SK-N-SH (cell line): ENCODE data around the gene EBF3. TPM values are rescaled to one million over a fixed set of nuclear protein-coding genes. Genes with fewer than 3 reads are reported as not detected.

Source experiments
- CTCF ChIA-PET: fragments of 300-600, 350-600 bp; formaldehyde crosslinking; extraction: SDS; loops from one replicate; lab custom pipeline; 2021; lab: Yijun Ruan, JAX
- POLR2A ChIA-PET: fragments of 350-600 bp; sonication (Branson Sonifier 250); formaldehyde crosslinking; extraction: SDS; loops from one replicate; lab custom pipeline; 2020; ENCODE audit warnings: antibody characterized with exemption, inconsistent platforms; lab: Yijun Ruan, JAX
- DNase-seq: peaks from one replicate; pipeline ENCODE4 v3.0.0; 2012
- H2AFZ ChIP-seq: fragments of 200-600 bp; sonication (generic); 2 replicates; pipeline ENCODE4 v1.8.1; 2016; ENCODE audit warnings: antibody characterized with exemption, mild to moderate bottlenecking, low read depth
- H3F3A ChIP-seq: fragments of 200-600 bp; sonication (generic); replicated peaks from 2 replicates; pipeline ENCODE3; 2016; ENCODE audit warnings: antibody characterized with exemption, mild to moderate bottlenecking; ENCODE audit not compliant: insufficient read depth
- H3K27ac ChIP-seq, 2 experiments: fragments of 200-500 bp in 1 of 2; fragments of 200-600 bp in 1 of 2; sonication (Bioruptor generic) in 1 of 2; sonication (generic), shearing (Covaris generic) in 1 of 2; 2 replicates each; pipeline versions ENCODE4 v1.5.1 to v1.6.1; 2014 to 2016; ENCODE audit warnings: low read depth in 2 of 2, inconsistent platforms in 1 of 2, low read length in 1 of 2, mild to moderate bottlenecking in 1 of 2, mixed read lengths in 1 of 2
- H3K27me3 ChIP-seq: fragments of 200-600 bp; sonication (generic), shearing (Covaris generic); 2 replicates; pipeline ENCODE4 v1.6.1; 2016; ENCODE audit warnings: mixed run types; ENCODE audit not compliant: insufficient read depth
- H3K36me3 ChIP-seq, 2 experiments: fragments of 200-500 bp in 1 of 2; fragments of 200-600 bp in 1 of 2; sonication (Bioruptor generic) in 1 of 2; sonication (generic) in 1 of 2; replicated peaks in 1 of 2; 2 replicates each; pipeline versions ENCODE3 to v1.5.1; 2014 to 2016; ENCODE audit warnings: low read length in 1 of 2, mild to moderate bottlenecking in 1 of 2; ENCODE audit not compliant: insufficient read depth in 2 of 2, control insufficient read depth in 1 of 2
- H3K4me1 ChIP-seq, 2 experiments: fragments of 200-500 bp in 1 of 2; fragments of 200-600 bp in 1 of 2; sonication (Bioruptor generic) in 1 of 2; sonication (generic), shearing (Covaris generic) in 1 of 2; 2 replicates each; pipeline versions ENCODE4 v1.5.1 to v1.6.1; 2014 to 2016; ENCODE audit warnings: low read depth in 1 of 2, low read length in 1 of 2, mixed run types in 1 of 2; ENCODE audit not compliant: insufficient read depth in 2 of 2, control insufficient read depth in 1 of 2
- H3K4me2 ChIP-seq: fragments of 200-600 bp; sonication (generic), shearing (Covaris generic); 2 replicates; pipeline ENCODE4 v1.6.1; 2017; ENCODE audit warnings: mixed run types
- H3K4me3 ChIP-seq, 2 experiments: fragments of 200-500 bp in 1 of 2; fragments of 200-600 bp in 1 of 2; sonication (Bioruptor generic) in 1 of 2; sonication (generic), shearing (Covaris generic) in 1 of 2; 2 replicates each; pipeline versions ENCODE4 v1.5.1 to v1.8.1; 2014 to 2016; ENCODE audit warnings: low read depth in 2 of 2, inconsistent platforms in 1 of 2, low read length in 1 of 2, mild to moderate bottlenecking in 1 of 2, mixed read lengths in 1 of 2, moderate library complexity in 1 of 2
- H3K79me2 ChIP-seq: fragments of 200-600 bp; sonication (generic); 2 replicates; pipeline ENCODE4 v1.8.1; 2017; ENCODE audit warnings: mild to moderate bottlenecking; ENCODE audit not compliant: insufficient read depth
- H3K9ac ChIP-seq: fragments of 200-600 bp; sonication (generic); 2 replicates; pipeline ENCODE4 v1.6.1; 2017; ENCODE audit warnings: mixed run types
- H3K9me2 ChIP-seq: fragments of 200-600 bp; sonication (generic); 2 replicates; pipeline ENCODE4 v1.6.1; 2017; ENCODE audit warnings: mixed run types
- H3K9me3 ChIP-seq: fragments of 200-600 bp; sonication (generic); 2 replicates; pipeline ENCODE4 v1.6.1; 2017; ENCODE audit warnings: mixed run types, mild to moderate bottlenecking, moderate library complexity
- H4K20me1 ChIP-seq: fragments of 200-600 bp; sonication (generic); 2 replicates; pipeline ENCODE4 v1.6.1; 2017; ENCODE audit warnings: mild to moderate bottlenecking, mixed run types; ENCODE audit not compliant: insufficient read depth
- CHD2 ChIP-seq: fragments of 150-350 bp; IDR thresholded peaks from 2 replicates; pipeline ENCODE4 v1.6.1; 2018; ENCODE audit warnings: low read length; ENCODE audit not compliant: partially characterized antibody
- ELF1 ChIP-seq: IDR thresholded peaks from 2 replicates; pipeline ENCODE4 v1.4.0; 2012
- EP300 ChIP-seq, 2 experiments: IDR thresholded peaks; 2 replicates each; pipeline versions ENCODE4 v1.4.0 to v1.6.1; 2012; ENCODE audit warnings: borderline replicate concordance in 1 of 2, low read depth in 1 of 2, low read length in 1 of 2
- EZH2phosphoT487 ChIP-seq: fragments of 200-600 bp; sonication (generic); IDR thresholded peaks from 2 replicates; pipeline ENCODE4 v1.6.1; 2017; ENCODE audit warnings: low read depth, mixed run types, mild to moderate bottlenecking, antibody characterized with exemption, moderate library complexity, borderline replicate concordance
- FOSL2 ChIP-seq: IDR thresholded peaks from 2 replicates; pipeline ENCODE4 v1.4.0; 2012; ENCODE audit warnings: low read depth, mild to moderate bottlenecking, moderate library complexity, borderline replicate concordance
- JUND ChIP-seq: IDR thresholded peaks from 2 replicates; pipeline ENCODE4 v1.4.0; 2012
- MAX ChIP-seq: IDR thresholded peaks from 2 replicates; pipeline ENCODE4 v1.4.0; 2012; ENCODE audit warnings: low read depth
- MEF2A ChIP-seq: IDR thresholded peaks from 2 replicates; pipeline ENCODE4 v1.4.0; 2012; ENCODE audit warnings: low read depth, borderline replicate concordance
- MXI1 ChIP-seq: IDR thresholded peaks from 2 replicates; pipeline ENCODE4 v1.6.1; 2012; ENCODE audit warnings: mild to moderate bottlenecking, low read depth, low read length, improper control_type of control experiment
- NFIC ChIP-seq: IDR thresholded peaks from 2 replicates; pipeline ENCODE4 v1.4.0; 2012; ENCODE audit warnings: borderline replicate concordance
- PBX3 ChIP-seq: IDR thresholded peaks from 2 replicates; pipeline ENCODE4; 2012
- RCOR1 ChIP-seq: fragments of 150-350 bp; IDR thresholded peaks from 2 replicates; pipeline ENCODE4 v1.6.1; 2017; ENCODE audit warnings: antibody characterized with exemption, low read length
- REST ChIP-seq: IDR thresholded peaks from 2 replicates; pipeline ENCODE4 v1.6.1; 2012; ENCODE audit warnings: mild to moderate bottlenecking, low read depth, low read length, moderate library complexity
- RFX5 ChIP-seq: IDR thresholded peaks from 2 replicates; pipeline ENCODE4 v1.6.1; 2012; ENCODE audit warnings: mild to moderate bottlenecking, improper control_type of control experiment, low read length
- RXRA ChIP-seq: IDR thresholded peaks from 2 replicates; pipeline ENCODE4 v1.4.0; 2012; ENCODE audit warnings: low read depth, mild to moderate bottlenecking, borderline replicate concordance
- SIN3A ChIP-seq: IDR thresholded peaks from 2 replicates; pipeline ENCODE4 v1.6.1; 2012; ENCODE audit warnings: low read depth, mild to moderate bottlenecking, low read length, moderate library complexity, borderline replicate concordance
- SMC3 ChIP-seq: IDR thresholded peaks from 2 replicates; pipeline ENCODE4 v1.6.1; 2012; ENCODE audit warnings: low read depth, low read length, improper control_type of control experiment
- TCF12 ChIP-seq: IDR thresholded peaks from 2 replicates; pipeline ENCODE4 v1.4.0; 2012
- USF2 ChIP-seq: fragments of 150-350 bp; IDR thresholded peaks from 2 replicates; pipeline ENCODE4 v1.6.1; 2017; ENCODE audit warnings: antibody characterized with exemption, low read length, low read depth, borderline replicate concordance
- WGBS: methylation state at CpG from one replicate; pipeline ENCODE4 v1.1.6; 2017; ENCODE audit warnings: low lambda C conversion rate; 5-methylcytosine and 5-hydroxymethylcytosine counted together
- polyA plus RNA-seq, 3 experiments: library from polyadenylated mRNA; depleted of rRNA; stranded (reverse); fragments of >200 nt; gene quantifications; 2 replicates each; pipeline ENCODE4 v1.2.3, GENCODE V29; 2012

Gene EBF3
- polyA plus RNA-seq, 1 of the 3 experiments (the other 2 are of a cell fraction): not detected

- Histone ChIP-seq H3K9ac (no peak overlapping the region), H3K27me3 (no peaks in the 10 kb centered on the region), H3K27ac (no peak overlapping the region), H2AFZ (no peak overlapping the region), H3K4me3 (no peak overlapping the region), H3K4me2 (no peak overlapping the region), H3K79me2 (no peaks in the 10 kb centered on the region), H3K4me1 (no peaks in the 10 kb centered on the region), H3K36me3 (no peaks in the 10 kb centered on the region), H4K20me1 (no peaks in the 10 kb centered on the region), H3K9me3 (no peaks in the 10 kb centered on the region), H3K9me2 (no peaks in the 10 kb centered on the region), H3F3A (no peaks in the 10 kb centered on the region)
- TF ChIP-seq NFIC (no peak), MEF2A (no peak), SMC3 (no peak), RFX5 (no peak), JUND (no peak), RXRA (no peak), MAX (no peak), FOSL2 (no peak), ELF1 (no peak), REST (no peak), EP300 (IDR thresholded peaks at IDR 0.05; ENCODE audit: borderline replicate concordance in 1 of 2, low read depth in 1 of 2, low read length in 1 of 2) (no peak), CHD2 (no peak), USF2 (no peak), RCOR1 (no peak), SIN3A (no peak), EZH2phosphoT487 (no peak), PBX3 (no peak), TCF12 (no peak), MXI1 (no peak)
- DNase-seq: no peak
- ChIA-PET POLR2A (no interaction called here), CTCF (interaction anchor here (0.6 to 1.2 kb wide), 2 partner anchors 10 to 800 kb away, joined by 3 read pairs; no protein-coding TSS in a partner anchor)
- no CpG with 5 or more reads among the region's 4 CpGs for WGBS
Measured at GRCh38 chr10:129919358-129919757, 44.7 kb downstream of the EBF3 start.
